Retinal pigment epithelial cell (primary cell): ENCODE measurements around the gene NARS2.

Source experiments
- DNase-seq: peaks from one replicate; pipeline ENCODE4 v3.0.0-alpha.2; 2010; ENCODE audit warnings: low read depth
- H3K4me3 ChIP-seq: 2 replicates; pipeline ENCODE4 v1.5.1; 2011; ENCODE audit warnings: mild to moderate bottlenecking, low read length, control low read depth, moderate library complexity
- CTCF ChIP-seq: conservative IDR thresholded peaks from 2 replicates; pipeline ENCODE4 v1.5.1; 2011; ENCODE audit warnings: low read depth, low read length, control low read depth, inconsistent platforms

Gene NARS2

GRCh38 chr11:78457448-78457847 is 117.2 kb downstream of the NARS2 start:
- DNase-seq = no peak
- TF ChIP-seq CTCF = no peak
- no peak overlapping the region for H3K4me3 ChIP-seq

DNA sequence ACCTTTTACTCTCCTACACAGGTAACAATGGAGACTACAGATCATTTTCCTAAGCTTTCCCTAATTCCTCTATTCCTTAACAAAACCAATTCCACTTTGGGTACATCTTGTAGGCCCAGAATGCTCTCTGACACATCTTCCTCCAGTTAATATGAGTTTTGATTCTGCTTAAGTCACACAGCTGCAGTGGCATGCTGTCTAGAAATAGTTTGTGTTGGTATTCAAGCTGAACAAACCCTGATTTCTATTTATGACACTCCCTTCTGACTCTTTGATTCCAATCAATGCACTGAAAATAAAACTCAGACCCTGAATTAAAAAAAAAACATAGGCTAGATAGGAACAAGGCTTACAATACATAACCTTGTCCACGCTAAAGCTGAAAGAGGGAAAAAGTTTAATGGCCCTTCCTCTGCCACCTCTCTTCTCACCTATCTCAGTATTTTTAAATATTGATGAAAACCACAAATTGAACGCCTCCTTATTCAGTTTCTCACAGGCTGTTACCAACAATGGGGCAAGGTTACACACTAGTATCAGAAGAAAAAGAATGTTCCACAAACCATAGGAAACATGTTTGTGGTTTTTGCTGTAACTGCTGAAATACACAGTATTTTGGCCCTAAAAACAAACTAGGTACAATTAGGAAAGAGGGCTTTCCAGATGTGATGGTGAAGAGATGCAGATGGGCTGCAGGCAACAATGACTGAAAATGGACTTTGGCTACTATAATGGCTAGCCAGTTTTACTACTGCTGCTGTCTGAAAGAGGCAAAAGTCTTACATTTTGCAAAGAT is 121.3 kb downstream of the NARS2 start:
- no peak for DNase-seq
- TF ChIP-seq CTCF = no peak
- H3K4me3 ChIP-seq = no peak overlapping the region

GRCh38 chr11:78451371-78452150 is 123.1 kb downstream of the NARS2 start:
- H3K4me3 ChIP-seq = no peak overlapping the region
- DNase-seq = no peak
- no peak for TF ChIP-seq CTCF

- no peak for DNase-seq
- TF ChIP-seq CTCF = no peak
- H3K4me3 ChIP-seq = no peak overlapping the region
These were observed 123.8 kb downstream of the NARS2 start for GRCh38 chr11:78450866-78451265.

DNA sequence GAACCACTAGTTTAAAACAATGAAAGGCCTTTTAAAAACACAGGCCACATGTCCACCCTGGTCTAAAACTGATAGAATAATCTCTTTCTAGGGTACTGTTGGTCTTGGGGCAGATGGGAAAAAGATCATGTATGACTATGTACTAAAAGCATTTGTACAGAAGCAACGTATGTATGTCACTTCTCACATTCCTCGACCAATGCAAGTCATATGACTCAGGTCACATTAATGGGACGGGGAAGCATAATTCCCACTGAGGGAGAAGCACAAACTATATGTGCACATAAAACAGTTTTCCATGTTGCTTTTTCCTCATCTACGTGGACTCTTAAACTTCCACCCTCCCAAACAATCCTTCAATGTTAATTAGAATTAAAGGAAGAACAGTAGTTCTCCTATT is 124.8 kb downstream of the NARS2 start:
- TF ChIP-seq CTCF = no peak
- no peak overlapping the region for H3K4me3 ChIP-seq
- peak; percentile 16 for DNase-seq

DNA sequence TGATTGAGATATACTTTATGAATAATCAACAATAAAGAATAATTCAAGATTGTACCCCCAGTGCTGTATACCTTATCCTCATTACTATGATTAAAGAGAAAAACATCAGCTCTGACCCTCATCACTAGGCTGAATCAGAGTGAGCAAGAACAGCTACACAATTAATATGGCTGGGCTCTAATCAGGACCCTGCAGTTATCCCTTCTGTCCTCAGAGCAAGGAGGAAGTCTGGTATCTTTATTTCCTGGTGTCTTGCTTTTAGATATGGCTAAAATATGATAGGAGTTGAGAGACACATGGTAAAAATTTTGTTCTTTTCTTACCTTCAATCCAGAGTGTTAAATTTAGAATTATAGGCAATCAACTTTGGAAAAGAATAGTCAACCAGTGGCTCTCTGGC is 128.5 kb downstream of the NARS2 start:
- no peak overlapping the region for H3K4me3 ChIP-seq
- DNase-seq = no peak
- TF ChIP-seq CTCF = no peak

- H3K4me3 ChIP-seq = no peak overlapping the region
- TF ChIP-seq CTCF = no peak
- no peak for DNase-seq
These were observed 129.9 kb downstream of the NARS2 start for GRCh38 chr11:78444726-78445125.
